ENCODE results near the gene CRYGN. TPM values are rescaled to one million over a fixed set of nuclear protein-coding genes. Genes with fewer than 3 reads are reported as not detected.

Gene CRYGN
- total and polyA plus RNA-seq, 2 donors from 2014 or later, result 0.22 TPM; not detected in 1

DNA sequence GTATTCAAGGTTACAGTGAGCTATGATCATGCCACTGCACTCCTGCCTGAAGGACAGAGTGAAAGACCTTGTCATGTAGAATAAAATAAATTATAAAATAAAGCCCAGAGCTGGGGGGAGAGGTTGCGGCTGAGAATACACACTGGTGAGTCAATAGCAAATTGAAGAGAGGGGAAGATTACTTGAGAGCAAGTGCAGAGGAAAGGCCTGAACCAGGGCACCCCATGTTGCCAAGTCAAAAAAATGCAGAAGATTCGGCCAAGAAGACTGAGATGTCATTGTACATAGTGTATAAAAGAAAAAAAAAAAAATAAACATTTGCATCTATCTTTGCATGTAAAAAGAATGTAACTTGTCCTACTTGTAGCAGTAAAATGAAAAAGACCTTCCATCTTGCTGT, 47.3 kb upstream of the CRYGN start:
- H3K27me3 ChIP-seq (ENCODE audit: control insufficient read depth, insufficient read depth, low read length), result no peaks in the 10 kb centered on the region
- no peaks in the 10 kb centered on the region for H3K9me3 ChIP-seq (ENCODE audit: control insufficient read depth in 2 of 3, insufficient read depth in 1 of 3, low read length in 3 of 3)
- H3K9ac ChIP-seq (ENCODE audit: low read length in 3 of 3), result no peak overlapping the region
- DNase-seq (no peak), FAIRE-seq (no peak)
- no peak overlapping the region for H3K4me3 ChIP-seq (ENCODE audit: low read length in 3 of 3)
- H3K27ac ChIP-seq (ENCODE audit: low read depth in 2 of 2, low read length in 2 of 2), result no peak overlapping the region
- TF ChIP-seq, protein P1, sequence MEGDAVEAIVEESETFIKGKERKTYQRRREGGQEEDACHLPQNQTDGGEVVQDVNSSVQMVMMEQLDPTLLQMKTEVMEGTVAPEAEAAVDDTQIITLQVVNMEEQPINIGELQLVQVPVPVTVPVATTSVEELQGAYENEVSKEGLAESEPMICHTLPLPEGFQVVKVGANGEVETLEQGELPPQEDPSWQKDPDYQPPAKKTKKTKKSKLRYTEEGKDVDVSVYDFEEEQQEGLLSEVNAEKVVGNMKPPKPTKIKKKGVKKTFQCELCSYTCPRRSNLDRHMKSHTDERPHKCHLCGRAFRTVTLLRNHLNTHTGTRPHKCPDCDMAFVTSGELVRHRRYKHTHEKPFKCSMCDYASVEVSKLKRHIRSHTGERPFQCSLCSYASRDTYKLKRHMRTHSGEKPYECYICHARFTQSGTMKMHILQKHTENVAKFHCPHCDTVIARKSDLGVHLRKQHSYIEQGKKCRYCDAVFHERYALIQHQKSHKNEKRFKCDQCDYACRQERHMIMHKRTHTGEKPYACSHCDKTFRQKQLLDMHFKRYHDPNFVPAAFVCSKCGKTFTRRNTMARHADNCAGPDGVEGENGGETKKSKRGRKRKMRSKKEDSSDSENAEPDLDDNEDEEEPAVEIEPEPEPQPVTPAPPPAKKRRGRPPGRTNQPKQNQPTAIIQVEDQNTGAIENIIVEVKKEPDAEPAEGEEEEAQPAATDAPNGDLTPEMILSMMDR (IDR thresholded peaks at IDR 0.05; ENCODE audit: borderline replicate concordance, extremely low read depth, insufficient read depth), result no peak
- intact Hi-C loops (cut with DNase I), result no loop called here
- peaks cover 3 to 36% (median 24%) of the 10 kb centered on the region in 3 donors for H3K36me3 ChIP-seq (ENCODE audit: control insufficient read depth in 2 of 3, insufficient read depth in 3 of 3, low read length in 3 of 3)
- H3K4me1 ChIP-seq (ENCODE audit: control insufficient read depth in 2 of 3, insufficient read depth in 2 of 3, low read depth in 1 of 3, low read length in 3 of 3), result peaks cover 0 to 4% (median 2%) of the 10 kb centered on the region in 3 donors

DNA sequence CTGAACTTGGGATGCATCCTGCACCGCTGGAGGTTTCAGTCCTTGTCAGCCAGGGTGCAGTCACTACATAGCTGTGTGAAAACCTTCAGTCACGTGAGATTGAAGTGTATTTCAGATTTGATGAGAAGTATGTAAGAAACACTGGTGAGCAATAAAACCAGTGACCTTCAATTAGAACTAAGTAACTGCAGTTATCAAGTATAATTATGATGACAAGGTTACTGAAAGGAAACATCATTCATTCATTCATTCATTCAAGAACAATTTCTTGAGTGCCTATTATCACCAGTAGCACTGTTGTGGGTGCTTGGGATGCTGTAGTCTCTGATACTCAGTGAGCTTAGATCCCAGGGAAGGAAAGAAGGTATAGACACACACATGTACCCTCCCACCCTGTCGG, 46.1 kb upstream of the CRYGN start:
- Histone ChIP-seq H3K27me3 (ENCODE audit: control insufficient read depth, insufficient read depth, low read length) (no peaks in the 10 kb centered on the region), H3K27ac (ENCODE audit: low read depth in 2 of 2, low read length in 2 of 2) (no peak overlapping the region), H3K4me1 (ENCODE audit: control insufficient read depth in 2 of 3, insufficient read depth in 2 of 3, low read depth in 1 of 3, low read length in 3 of 3) (peaks cover 0 to 4% (median 0%) of the 10 kb centered on the region in 3 donors), H3K4me3 (ENCODE audit: low read length in 3 of 3) (no peak overlapping the region), H3K9me3 (ENCODE audit: control insufficient read depth in 2 of 3, insufficient read depth in 1 of 3, low read length in 3 of 3) (no peaks in the 10 kb centered on the region), H3K9ac (ENCODE audit: low read length in 3 of 3) (no peak overlapping the region), H3K36me3 (ENCODE audit: control insufficient read depth in 2 of 3, insufficient read depth in 3 of 3, low read length in 3 of 3) (peaks cover 3 to 36% (median 24%) of the 10 kb centered on the region in 3 donors)
- TF ChIP-seq, protein P1 (IDR thresholded peaks at IDR 0.05; ENCODE audit: borderline replicate concordance, extremely low read depth, insufficient read depth), result no peak
- no peak for DNase-seq
- intact Hi-C loops (cut with DNase I), result no loop called here
- no peak for FAIRE-seq

DNA sequence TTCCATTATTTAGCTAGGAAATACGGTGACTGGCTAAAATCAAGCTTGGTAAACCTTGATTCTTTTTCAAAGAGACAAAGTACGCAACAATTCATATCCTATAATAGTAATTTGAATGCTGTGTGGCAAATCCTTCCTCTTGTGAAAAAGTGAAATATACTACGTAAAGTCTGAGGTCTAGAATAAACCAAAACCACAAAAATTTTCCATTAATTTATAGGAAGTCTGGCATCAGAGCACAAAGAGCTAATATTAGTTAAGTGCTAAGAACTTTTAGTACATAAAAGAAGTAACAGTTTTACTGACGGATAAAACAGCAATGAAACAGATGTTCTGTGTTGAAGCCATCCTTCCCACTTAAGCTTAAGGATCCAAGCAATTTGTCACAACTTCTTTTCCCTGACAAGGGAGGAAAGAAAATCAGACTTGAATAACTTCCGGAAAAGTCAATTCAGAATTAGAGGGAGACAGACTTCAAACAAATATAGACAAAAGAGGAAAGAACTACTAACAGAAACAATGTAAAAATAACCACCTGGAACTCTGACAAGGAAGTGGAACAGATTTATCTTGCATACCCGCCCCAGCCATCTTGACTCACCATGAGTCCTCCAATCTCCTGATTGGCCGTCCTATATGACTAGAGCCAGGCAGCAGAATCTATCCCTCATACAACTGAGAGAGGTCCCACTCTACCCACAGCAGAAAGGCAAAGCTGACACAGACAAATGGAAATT, 45.2 kb upstream of the CRYGN start:
- peaks cover 0 to 4% (median 0%) of the 10 kb centered on the region in 3 donors for H3K4me1 ChIP-seq (ENCODE audit: control insufficient read depth in 2 of 3, insufficient read depth in 2 of 3, low read depth in 1 of 3, low read length in 3 of 3)

More for the DNA sequence above, 45.2 kb upstream of the CRYGN start:
- H3K9me3 ChIP-seq (ENCODE audit: control insufficient read depth in 2 of 3, insufficient read depth in 1 of 3, low read length in 3 of 3), result no peaks in the 10 kb centered on the region
- peaks cover 3 to 36% (median 24%) of the 10 kb centered on the region in 3 donors for H3K36me3 ChIP-seq (ENCODE audit: control insufficient read depth in 2 of 3, insufficient read depth in 3 of 3, low read length in 3 of 3)
- TF ChIP-seq, protein P1 (IDR thresholded peaks at IDR 0.05; ENCODE audit: borderline replicate concordance, extremely low read depth, insufficient read depth), result no peak
- no peaks in the 10 kb centered on the region for H3K27me3 ChIP-seq (ENCODE audit: control insufficient read depth, insufficient read depth, low read length)
- FAIRE-seq (no peak), DNase-seq (peak in 2 of 5 donors; percentile 32 to 68)
- intact Hi-C loops (cut with DNase I), result no loop called here
- no peak overlapping the region for H3K4me3 ChIP-seq (ENCODE audit: low read length in 3 of 3)
- H3K27ac ChIP-seq (ENCODE audit: low read depth in 2 of 2, low read length in 2 of 2), result no peak overlapping the region
- no peak overlapping the region for H3K9ac ChIP-seq (ENCODE audit: low read length in 3 of 3)
